SHP77 treated with DMSO at 0.1 percent for 48 hours (cell line): ENCODE measurements around the gene STAM2.
"Not testable (repeated sequence)": the region's sequence is repeated elsewhere in the genome, so short reads cannot be mapped to it uniquely, and the experiment has no call there.

Experiments
- DNase-seq: peaks from one replicate; lab custom pipeline; 2025; lab: John Stamatoyannopoulos, UW

The STAM2 gene

GRCh38 chr2:152172201-152172785 is 3.3 kb downstream of the STAM2 start:
- not testable (repeated sequence) for DNase-seq

GRCh38 chr2:152171718-152172117 is 3.8 kb downstream of the STAM2 start:
- no peak for DNase-seq

DNA sequence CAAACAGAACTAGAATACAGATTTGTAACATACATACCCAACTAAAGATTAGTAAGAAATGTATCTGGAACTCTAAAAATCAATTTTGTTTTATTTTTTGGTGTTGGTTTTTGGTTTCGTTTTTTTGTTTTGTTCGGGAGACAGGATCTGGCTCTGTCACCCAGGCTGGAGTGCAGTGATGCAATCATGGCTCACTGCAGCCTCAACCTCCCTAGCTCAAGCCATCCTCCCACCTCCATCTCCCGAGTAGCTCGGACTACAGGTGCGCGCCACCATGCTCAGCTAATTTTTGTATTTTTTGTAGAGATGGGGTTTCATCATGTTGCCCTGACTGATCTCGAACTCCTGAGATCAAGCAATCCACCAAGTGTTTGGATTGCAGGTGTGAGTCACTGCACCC is 6.4 kb downstream of the STAM2 start:
- not testable (repeated sequence) for DNase-seq

GRCh38 chr2:152167470-152167869 is 8.1 kb downstream of the STAM2 start:
- DNase-seq: not testable (repeated sequence)

DNA sequence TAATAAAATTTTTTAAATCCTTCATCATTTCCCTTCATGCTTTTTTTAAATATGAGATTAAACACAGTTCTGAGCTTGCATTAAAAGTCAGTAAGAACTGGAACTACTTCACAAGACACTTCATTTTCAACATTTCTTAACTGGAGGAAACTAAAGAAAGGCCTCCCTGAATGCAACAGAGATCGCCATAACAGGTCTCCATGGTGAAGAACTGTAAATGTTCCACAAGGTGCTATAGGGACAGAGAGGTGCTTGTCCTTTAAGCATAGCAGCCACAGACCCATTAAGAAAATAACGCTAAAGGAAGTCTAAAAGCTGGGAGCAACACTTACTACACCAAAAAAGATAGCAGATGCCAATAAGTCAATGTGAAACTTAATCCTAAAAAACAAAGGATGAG is 8.5 kb downstream of the STAM2 start:
- DNase-seq: no peak

- DNase-seq: no peak
Measured at GRCh38 chr2:152166633-152167032, 8.9 kb downstream of the STAM2 start.

- DNase-seq: no peak
Measured at GRCh38 chr2:152165780-152166179, 9.8 kb downstream of the STAM2 start.

DNA sequence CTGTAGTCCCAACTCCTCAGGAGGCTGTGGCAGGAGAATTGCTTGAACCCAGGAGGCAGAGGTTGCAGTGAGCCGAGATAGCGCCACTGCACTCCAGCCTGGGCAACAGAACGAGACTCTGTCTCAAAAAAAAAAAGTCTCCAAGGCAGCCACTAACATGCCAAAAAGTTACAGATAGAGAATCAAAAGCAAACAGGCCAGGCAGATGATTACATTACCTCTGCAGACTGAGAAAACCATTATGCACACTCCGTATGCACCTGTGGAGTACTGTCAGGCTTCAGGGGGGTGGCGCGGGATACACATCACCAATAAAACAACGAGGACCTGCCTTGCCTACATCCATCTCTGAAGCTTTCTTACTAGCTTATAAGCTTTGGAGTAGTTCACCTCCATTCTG is 10.3 kb downstream of the STAM2 start:
- no peak for DNase-seq

DNA sequence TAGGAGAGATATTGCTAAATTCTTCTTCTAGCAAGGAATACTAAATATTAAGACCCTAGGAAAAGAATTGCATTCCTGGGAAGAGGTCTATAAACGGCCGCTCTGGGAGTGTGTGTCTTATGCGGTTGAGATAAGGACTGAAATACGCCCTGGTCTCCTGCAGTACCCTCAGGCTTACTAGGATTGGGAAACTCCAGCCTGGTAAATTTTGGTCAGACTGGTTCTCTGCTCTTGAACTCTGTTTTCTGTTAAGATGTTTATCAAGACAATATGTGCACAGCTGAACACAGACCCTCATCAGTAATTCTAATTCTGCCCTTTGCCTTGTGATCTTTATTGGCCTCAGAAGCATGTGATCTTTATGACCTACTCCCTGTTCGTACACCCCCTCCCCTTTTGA is 11.9 kb downstream of the STAM2 start:
- not testable (repeated sequence) for DNase-seq

DNA sequence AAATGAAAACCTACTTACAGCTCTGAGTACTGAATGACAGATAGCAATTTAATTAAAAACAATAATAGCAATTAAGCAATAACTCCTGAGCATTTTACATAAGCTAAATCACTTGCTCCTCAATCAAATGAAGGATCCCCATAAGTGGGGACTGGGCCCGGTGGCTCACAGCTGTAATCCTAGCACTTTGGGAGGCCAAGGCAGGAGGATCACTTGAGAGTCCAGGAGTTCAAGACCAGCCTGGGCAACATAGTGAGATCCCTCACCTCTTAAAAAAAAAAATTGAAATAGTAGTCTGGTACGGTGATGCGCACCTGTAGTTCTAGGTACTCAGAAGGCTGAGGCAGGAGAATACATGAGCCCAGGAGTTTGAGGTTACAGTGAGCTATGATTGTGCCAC is 13.4 kb downstream of the STAM2 start:
- DNase-seq: no peak

DNA sequence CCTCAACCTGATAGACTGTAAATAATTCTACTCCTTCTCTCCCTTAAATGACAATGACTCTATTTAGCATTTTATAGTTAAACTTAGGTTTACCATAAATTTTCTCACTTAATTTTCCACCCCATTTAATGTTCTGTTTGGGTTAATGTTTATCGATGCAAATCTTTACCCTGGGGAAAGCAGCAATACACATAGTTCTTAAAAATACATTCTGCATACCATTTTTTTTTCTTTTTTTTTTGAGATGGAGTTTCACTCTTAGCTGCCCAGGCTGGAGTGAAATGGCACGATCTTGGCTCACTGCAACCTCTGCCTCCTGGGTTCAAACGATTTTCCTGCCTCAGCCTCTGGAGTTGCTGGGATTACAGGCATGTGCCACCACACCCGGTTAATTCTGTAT is 14.0 kb downstream of the STAM2 start:
- no peak for DNase-seq

GRCh38 chr2:152160378-152160777 is 15.2 kb downstream of the STAM2 start:
- DNase-seq: not testable (repeated sequence)

- no peak for DNase-seq
Measured at GRCh38 chr2:152157253-152157652, 18.3 kb downstream of the STAM2 start.

DNA sequence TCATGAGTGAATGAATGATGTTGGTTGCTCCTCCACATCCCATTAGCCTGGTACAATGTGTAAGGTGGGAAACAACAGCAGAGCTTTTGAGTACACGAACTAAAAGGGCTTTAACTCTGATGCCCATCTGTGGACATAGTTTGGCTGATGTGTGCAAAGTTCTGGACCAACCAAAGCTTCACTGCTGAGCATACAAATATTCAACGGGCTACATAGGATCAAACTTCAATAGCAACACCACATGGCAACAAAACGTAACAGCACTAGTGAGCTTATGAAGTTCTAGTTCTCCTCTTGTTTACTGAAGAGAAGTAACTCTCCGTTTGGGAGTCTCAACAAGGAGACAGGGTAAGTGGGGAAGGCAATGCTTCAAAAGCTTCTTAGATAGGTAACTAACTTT is 20.4 kb downstream of the STAM2 start:
- DNase-seq: no peak

GRCh38 chr2:152154462-152154861 is 21.1 kb downstream of the STAM2 start:
- no peak for DNase-seq

DNA sequence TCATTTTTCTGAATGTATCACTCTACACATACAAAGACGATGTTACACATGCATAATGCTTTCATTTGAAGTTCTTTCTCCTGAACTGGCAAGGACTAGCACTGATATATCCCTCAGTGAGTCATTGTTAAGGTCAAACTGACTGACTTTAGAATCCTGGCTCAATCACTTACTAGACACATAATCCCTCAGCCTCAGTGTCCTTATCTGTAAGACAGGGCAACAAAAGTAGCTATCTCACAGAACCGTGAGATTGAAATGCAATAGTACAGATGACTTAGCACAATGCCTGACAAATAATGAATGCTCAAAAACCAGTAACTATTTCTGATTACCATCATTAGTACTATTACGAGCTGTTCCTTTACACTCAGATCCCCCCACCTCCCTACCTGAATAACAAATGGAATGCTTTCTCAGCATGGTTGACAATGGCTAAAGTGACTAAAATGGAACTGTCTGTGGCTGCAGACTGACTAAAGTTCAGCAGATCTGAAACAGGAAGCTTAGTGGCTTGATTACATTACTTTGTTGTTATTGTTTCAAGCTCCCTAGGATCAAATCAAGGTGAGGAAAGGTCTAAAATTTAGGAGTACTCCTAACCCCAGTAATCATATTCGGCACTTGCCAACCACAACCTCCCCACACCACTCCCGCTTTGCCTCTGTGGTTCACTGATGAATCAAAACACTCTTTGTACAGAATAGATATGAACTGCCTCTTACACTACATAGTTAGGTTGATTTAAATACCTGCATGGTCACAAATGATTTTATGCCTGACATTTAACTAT is 40.9 kb downstream of the STAM2 start:
- DNase-seq: no peak

GRCh38 chr2:152132306-152132705 is 43.3 kb downstream of the STAM2 start:
- DNase-seq: no peak

GRCh38 chr2:152127628-152128027 is 47.9 kb downstream of the STAM2 start:
- DNase-seq: no peak

- DNase-seq: no peak
Measured at GRCh38 chr2:152126664-152127063, 48.9 kb downstream of the STAM2 start.

DNA sequence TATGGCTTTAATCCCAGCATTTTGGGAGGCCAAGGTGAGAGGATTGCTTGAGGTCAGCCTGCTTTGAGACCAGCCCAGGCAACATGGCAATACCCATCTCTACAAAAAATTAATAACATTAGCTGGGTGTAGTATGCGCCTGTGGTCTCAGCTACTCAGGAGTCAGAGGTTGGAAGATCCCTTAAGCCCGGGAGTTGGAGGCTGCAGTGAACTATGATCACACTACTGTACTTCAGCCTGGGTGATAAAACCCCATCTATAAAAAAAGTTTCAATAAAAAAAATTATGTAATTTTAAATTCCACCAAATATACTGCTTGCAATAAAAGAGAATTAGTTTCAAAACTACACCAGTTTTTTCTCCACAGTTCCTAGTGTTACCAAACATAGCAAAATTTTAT is 53.4 kb downstream of the STAM2 start:
- no peak for DNase-seq

DNA sequence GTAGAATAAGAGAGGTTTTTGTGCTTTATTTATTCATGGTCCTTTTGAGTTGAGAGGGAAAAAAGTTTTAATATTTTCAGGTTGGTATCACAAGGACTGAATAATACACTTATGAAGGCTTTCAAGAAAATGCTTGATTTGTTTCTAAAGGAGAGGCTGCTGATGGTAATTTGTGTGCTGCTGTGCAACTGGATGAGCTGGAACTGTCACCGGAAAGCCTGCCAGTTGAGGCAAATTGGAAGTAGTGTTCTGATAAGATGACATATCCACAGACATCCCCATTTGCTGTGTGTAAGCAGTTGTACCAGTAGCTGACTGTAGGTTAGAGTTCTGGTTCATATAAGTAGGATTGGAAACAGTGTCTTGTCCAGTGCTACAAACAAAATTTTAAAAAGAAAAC is 55.1 kb downstream of the STAM2 start:
- no peak for DNase-seq

DNA sequence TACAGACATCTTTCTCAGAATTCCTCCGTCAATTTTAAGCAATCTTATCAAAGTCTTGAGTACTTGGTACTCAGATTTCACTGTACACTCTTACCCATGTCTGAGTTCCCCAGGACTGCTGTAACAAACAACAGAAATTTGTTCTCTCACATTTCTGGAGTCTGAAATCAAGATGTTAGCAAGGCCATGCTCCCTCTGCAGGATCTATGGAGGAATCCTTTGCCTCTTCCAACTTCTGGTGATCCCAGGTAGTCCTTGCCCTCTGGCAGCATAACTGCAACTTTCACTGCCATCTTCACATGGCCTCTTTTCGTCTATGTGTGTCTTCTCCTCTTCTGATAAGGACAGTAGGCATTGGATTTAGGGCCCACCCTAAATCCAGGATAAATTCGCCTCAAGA is 59.6 kb downstream of the STAM2 start:
- no peak for DNase-seq

- no peak for DNase-seq
Measured at GRCh38 chr2:152114366-152114765, 61.2 kb downstream of the STAM2 start.

- not testable (repeated sequence) for DNase-seq
Measured at GRCh38 chr2:152107140-152107539, 68.4 kb downstream of the STAM2 start.
